ENCODE measurements around the gene UVSSA.

GRCh38 chr4:1376391-1376840 is 29.4 kb downstream of the UVSSA start:
- TF ChIP-seq, protein P1, sequence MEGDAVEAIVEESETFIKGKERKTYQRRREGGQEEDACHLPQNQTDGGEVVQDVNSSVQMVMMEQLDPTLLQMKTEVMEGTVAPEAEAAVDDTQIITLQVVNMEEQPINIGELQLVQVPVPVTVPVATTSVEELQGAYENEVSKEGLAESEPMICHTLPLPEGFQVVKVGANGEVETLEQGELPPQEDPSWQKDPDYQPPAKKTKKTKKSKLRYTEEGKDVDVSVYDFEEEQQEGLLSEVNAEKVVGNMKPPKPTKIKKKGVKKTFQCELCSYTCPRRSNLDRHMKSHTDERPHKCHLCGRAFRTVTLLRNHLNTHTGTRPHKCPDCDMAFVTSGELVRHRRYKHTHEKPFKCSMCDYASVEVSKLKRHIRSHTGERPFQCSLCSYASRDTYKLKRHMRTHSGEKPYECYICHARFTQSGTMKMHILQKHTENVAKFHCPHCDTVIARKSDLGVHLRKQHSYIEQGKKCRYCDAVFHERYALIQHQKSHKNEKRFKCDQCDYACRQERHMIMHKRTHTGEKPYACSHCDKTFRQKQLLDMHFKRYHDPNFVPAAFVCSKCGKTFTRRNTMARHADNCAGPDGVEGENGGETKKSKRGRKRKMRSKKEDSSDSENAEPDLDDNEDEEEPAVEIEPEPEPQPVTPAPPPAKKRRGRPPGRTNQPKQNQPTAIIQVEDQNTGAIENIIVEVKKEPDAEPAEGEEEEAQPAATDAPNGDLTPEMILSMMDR (IDR thresholded peaks at IDR 0.05): no peak
- TF ChIP-seq POLR2A (IDR thresholded peaks at IDR 0.05): no peak

Data from vagina (tissue), 2 donors.